GM18498 (cell line): Measurements from ENCODE around the gene MAPK8IP2.
A peak's percentile ranks its signal among the peaks of the same experiment; 100 is the strongest.
"Not testable (repeated sequence)": the region's sequence is repeated elsewhere in the genome, so short reads cannot be mapped to it uniquely, and the experiment has no call there.

Experiments
- ATAC-seq: cut with Tn5 transposase; IDR thresholded peaks from one replicate; pipeline ENCODE4 v1.9.1; 2021; ENCODE audit warnings: mild to moderate bottlenecking, moderate library complexity; ENCODE audit not compliant: unreplicated experiment

The MAPK8IP2 gene

DNA sequence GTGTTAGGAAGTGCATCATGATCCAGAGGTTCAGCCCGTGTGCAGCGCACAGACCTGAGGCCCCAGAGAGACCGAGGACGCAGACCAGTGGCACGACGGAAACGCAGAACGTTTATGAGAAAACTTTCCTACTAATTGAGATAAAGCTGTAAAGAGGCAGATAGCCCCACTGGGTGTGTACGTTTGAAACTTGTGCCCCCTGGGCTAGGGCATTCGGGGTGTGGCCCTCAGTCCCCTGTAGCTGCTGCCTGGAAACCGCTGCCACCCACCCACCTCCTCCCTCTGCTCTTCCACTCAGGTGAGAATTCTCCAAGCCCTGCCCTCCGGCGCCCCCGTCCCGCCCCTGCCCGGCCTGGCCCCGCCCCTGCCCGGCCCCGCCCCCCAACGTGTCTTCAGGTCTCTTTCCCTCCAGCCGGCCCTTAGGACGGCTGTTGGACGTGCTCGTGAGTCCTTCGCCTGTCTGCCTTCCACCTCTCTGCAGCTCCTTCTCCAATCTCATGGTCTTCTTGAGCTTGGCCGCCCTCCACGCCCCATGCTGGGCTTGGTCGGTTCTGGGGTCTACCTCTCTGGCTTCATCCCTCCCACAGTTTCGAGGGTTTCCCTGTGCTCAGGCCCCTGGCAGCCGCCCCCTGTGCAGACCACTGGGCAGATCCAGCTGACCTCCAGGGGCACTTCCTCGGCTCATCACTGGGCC lies 12.1 kb downstream of the MAPK8IP2 start:
- no peak for ATAC-seq

DNA sequence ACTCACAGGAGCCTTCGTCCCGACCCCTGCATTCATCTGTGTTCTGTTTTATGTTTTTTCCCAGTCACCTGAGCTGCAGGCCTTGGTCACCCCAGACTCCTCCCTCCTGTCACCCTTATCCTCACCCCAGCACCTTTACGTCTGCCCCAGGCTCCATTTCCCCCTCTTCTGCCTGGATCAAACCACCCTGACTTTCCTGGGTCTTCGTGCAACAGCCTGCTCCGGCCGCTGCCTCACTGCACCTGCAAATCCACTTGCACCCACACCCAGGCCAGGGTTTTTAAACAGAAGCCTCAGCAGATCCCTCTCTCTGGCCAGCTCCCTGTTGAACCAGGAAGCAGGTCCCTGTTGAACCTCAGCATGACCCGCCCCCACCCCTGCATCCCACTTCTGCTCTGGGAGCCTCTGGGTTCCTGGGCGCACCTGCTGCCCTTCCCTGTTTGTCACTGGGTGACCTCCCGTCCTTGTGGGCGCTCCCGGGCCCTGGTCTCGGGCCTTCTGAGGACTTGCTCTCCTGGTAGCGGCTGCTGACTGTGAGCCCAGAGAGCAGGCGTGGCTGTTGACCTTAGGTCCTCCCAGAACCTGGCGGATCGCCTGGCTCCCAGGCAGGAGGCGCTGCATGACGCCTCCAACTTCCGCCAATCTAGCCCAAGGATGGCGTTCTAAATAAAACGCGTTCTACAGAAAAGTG lies 12.8 kb downstream of the MAPK8IP2 start:
- no peak for ATAC-seq

DNA sequence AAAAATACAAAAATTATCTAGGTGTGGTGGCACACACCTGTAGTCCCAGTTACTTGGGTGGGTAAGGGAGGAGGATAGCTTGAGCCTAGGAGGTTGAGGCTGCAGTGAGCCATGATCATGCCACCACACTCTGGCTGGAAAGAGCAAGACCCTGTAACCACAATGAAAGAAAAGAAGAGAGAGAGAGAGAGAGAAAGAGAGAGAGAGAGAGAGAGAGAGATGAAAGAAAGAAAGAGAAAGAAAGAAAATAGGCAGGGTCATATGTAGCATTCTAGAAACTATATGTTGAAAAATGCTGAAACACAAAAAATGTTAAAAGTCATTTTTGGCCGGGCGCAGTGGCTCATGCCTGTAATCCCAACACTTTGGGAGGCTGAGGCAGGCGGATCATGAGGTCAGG lies 13.7 kb downstream of the MAPK8IP2 start:
- ATAC-seq, result not testable (repeated sequence)

DNA sequence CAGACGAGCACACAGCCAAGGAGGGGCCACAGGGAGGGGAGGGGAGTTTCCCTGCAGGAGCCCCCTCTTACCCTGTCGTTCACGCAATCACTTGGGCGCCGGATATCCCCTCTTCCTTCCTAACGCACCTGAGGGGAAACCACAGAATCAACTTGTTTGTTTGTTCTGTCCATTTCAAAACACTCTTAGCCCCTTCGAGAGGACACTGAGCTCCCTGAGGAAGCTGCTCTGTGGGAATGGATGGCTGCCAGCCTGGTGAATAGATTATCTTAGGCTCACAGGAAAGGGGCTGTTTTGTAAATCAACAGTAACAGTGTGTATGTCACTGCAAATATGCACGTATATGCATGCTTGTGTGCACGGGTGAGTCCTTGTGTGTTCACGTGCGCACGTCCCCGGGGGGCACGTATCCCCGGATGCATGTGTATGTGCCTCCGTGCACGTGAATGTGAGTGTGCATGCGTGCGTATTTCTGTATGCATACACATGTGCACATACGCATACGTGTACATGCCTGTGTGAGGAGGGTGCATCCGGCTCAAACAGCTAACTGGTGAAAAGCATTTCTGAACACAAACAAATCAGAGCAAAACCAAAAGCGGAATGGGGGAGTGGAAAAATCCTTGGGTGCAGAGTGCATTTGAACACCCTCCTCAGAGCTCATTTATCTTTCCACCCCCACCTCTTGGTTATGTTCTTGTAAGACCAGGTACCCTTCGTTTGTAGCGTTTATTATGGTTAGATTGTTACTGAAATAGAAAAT lies 20.2 kb downstream of the MAPK8IP2 start:
- ATAC-seq, result peak; percentile 58

DNA sequence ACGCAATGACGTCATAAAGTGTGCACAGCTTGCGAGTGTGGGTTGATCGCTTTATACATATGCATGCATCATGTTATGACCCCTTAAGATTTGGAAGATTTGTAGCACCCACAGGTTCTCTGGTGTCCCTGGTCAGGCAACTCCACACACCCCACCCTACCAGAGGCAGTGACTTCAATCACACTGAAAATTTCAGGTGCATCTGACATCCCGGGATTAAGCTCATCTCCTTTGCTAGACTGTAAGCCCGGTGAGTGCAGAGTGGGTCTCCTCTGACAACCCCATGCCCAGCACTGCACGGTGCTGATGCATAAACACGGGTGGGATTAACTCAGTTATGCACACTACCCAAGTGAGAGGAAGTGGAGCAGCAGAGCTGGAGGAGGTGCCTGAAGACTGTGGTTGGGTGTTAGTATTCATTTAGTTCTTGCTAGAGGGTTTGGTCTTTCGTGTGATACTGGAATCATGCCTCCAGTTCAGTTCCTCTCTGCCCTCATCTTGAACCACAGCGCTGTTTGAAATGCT lies 20.8 kb downstream of the MAPK8IP2 start:
- peak; percentile 36 for ATAC-seq

DNA sequence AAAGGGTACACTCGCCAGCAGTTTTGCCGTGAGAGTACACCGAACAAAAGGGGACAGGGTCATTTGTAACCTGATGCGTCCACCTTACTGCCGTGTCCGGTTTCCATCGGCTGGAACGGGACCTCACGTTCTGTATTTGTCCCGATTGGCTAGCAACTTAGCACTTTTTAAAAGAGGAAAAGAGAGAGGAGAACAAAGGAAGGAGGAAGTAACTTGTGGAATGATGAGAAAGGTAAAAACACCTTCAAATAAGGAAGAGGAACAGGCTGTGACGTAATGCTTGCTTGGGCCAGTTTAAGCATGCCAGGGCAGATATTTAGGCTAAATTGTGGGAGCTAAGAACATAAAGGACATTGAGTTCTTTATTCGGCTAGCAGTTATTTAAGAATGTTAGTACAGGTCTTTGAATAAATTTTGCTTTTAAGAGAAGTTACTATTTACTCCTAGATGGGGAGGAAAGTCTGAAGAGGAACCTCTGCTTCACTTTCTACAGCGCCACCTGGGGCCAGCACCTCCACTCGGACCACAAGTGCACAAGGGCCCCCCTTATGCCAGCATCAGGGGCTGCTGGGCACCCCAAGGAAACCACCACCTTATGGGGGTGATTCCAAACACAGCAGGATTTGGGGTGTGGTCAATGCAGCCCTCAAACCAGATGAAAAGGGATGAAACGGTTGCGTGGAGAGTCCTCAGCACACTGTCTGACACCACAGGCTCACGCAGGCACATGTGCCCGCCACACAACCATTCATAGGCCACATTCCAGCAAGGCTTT lies 21.5 kb downstream of the MAPK8IP2 start:
- ATAC-seq, result no peak

DNA sequence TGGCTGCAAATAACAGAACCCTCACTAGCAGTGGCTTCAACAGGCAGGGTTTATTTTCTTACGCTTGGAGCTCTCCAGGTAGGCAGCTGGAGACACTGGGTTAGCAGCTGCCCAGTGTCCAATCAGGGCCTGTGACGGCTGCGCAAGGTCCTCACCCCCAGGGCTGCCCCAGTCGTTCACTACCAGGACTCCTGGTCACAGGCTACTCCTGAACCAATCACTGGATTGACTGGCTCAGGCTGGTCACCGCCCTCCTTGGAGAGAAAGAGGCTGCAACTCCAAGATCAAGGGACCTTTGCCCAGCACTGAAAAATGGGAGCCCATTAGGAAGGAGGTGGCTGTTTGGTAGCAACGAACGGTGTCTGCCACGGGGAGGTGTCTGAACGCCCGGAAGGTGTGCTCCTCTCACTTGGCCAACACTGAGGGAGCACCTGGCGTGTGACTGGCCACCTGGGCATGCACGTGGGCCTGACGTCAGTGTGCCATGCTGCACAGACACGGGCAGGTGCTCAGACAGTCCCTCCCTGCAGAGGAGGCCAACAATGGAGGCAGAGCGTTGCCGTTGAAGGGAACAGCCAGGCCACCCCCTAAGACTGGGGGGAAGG lies 22.2 kb downstream of the MAPK8IP2 start:
- ATAC-seq, result no peak

DNA sequence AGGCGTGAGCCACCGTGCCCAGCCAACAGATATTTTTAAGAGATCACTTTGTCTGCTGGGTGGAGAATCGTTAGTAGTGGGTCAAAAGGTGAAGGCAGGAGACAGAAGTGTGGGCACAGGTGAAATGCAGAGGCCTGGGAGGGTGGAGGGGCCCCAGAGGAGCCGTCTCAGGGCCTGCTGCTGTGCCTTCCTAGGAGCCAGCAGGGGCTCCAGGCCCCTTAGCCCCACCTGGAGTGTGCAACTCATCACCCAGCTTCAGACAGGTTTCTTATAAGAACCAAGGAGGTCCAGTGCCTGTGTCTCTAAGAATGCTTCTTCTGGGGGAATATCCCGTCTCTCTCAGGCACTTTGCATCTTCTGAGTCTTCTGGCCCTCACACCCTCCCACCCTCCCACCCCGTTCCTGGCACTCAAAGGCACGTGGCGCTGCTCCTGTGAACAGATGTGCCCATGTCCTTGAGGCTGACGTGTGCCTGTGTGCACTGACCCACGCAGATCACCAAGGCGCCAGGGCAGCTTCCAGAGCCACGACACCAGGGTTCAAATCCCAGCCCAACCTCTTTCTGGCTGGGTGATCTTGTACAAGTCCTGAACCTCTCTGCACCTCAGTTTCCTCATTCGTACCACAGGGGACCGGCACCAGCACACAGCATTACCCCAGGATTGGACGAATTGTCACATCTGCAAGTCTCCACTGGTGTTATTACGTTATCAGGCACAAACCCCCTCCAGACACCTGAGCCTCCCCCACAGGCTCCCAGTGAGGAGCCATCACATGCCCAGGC lies 23.9 kb downstream of the MAPK8IP2 start:
- ATAC-seq, result no peak

DNA sequence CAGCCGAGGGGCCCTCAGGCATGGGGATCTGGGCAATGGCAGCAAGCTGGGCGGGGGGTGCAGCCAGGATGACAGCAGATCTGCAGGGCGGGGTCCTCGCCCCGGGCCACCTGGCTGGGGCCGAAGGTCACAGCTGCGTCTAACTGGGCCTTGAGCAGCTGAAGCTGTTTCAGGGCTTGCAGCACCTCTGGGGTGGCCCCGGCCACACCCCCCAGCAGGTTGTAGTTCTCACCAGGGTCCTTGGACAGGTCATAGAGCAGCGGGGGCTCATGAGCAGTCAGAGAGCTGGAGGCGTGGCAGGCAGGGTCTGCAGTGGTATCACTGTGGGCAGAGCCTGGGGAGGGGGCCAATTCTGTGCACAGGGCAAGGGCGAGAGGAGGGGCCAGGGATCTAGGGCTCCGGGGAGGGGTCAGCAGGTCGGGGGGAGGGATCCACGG lies 24.6 kb downstream of the MAPK8IP2 start:
- no peak for ATAC-seq

DNA sequence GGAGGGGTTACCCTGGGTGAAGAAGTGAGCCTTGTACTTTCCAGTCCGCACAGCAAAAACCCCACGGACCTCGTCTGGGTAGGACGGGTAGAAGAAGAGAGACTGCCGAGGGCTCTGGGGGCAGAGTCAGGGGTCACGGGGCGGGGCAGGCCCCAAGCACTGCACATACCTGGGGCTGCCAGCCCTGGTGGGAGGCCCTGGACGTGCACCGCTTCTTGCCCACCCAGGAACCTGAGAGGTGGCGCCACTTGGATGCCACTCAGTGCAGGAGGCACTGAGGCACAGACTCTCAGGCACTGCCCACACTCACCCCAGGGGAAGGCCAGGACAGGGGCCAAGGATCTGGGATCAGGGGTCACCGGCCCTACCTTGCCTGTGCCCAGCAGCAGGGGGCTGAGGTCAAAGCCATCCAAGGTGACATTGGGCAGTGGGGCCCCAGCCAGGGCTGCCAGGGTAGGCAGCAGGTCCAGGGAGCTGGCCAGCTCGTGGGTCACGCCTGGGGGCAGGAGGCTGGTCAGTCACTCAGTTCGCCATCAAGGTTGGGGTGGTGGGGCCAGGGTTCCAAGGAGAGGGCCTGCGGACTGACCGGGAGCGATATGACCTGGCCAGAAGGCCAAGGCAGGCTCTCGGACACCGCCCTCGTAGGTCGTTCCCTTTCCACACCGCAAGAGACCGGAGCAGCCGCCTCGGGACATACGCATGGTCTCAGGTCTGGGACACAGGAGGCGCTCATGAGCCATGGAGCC lies 25.1 kb downstream of the MAPK8IP2 start:
- no peak for ATAC-seq

DNA sequence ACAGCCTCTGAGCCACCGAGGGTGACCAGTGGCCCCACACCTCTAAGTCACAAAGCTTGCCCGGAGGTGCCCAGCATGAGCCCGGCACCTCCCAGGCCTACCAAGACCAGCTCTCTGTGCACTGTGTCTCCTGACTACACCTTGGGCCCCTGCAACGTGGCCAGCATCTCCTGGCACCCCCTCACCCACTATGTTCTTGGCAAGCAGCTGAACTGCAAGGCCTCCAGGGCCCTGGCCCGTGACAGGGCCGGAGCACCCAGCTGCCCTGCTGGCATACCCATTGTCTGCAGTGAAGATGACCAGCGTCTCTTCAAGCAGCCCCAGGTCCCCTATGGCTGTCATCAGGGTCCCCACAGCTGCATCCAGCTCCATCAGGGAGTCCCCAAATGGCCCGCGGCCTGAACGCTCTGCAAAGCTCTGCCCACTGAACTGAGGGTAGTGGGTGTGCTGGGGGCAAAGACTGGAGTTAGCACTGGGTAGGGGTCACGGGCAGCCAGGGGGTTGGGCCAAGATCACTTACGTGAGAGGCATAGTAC lies 25.8 kb downstream of the MAPK8IP2 start:
- no peak for ATAC-seq

DNA sequence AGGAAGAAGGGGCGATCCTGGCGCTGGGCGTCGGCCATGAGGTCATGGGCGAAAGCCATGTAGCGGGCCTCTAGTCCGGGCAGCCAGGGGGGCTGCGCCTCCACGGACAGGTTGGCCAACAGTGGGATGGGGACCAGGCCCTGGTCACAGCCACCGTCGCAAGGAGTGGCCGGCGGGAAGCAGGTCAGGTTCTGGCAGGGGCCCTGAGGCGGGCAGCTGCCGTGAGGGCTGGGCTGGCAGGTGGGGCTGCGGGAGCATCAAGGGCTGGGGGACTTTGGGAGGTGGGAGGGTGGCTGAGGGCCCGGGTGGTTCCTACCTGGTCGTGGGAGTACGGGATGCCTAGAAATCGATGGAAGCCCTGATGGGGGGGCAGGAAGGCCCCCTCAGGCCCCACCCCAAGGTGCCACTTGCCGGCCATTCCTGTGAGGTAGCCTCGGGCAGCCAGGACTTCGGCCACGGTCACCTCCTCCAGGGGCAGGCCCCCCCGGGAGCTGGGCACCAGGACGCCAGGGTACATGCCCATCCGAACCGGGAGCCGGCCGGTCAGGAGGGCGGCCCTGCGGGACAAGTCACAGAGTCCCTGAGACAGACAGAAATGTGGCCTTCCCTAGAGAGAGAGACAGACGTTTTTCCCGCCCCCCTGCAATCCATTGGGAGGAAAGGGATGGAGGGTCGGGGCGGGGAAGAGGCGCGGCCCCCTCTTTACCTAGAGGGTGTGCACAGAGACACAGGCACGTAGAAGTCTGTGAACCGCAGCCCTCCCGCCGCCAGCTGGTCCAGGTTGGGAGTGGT lies 26.5 kb downstream of the MAPK8IP2 start:
- ATAC-seq, result no peak

DNA sequence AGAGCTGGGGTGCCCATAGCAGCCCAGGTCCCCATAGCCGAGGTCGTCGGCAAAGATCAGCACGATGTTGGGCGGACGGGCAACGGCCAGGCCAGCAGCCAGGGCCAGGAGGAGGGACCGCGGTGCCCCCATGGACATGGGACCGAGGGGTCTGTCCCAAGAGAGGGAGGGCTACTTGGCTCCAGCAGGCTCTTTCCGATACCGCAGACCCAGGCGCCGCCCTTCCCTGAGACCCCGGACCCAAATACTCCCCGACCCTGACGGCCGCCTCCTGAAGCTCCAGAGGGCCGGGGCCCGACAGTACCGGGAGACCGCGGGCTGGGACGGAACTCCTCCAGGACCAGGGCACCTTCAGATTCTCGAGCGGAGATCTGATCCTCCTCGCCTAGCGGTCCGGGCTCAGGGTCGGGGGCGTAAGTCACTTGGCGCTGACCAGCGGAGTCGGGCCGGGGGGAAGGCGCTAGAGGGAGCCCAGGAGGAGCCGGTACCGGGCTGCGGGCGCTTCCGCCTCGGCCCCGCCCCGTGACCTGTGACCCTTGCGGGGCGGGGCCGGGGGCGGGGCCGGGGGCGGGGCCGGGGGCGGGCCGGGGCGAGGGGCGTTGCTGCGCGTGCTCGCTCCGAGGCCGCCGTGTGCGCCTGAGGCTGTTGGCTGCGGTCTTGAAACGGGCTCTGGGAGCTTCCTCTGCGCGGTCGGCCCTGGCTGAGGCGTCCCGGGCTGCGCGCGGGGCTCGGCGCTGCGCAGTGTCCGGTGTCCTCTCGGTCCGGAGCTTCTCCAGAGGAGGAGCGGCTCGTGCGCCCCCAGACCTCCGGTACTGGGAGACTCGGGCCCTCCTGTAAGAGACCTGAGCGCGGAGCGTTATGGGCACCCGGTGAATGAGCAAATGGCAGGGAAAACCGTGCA lies 27.3 kb downstream of the MAPK8IP2 start, which contains the start of gene ARSA:
Gene ARSA, minus strand, starts transcription at position 511 of the 901 bp plus-strand sequence. Its CDS starts 373 bp downstream, at position 138.
- peak; percentile 80 for ATAC-seq

DNA sequence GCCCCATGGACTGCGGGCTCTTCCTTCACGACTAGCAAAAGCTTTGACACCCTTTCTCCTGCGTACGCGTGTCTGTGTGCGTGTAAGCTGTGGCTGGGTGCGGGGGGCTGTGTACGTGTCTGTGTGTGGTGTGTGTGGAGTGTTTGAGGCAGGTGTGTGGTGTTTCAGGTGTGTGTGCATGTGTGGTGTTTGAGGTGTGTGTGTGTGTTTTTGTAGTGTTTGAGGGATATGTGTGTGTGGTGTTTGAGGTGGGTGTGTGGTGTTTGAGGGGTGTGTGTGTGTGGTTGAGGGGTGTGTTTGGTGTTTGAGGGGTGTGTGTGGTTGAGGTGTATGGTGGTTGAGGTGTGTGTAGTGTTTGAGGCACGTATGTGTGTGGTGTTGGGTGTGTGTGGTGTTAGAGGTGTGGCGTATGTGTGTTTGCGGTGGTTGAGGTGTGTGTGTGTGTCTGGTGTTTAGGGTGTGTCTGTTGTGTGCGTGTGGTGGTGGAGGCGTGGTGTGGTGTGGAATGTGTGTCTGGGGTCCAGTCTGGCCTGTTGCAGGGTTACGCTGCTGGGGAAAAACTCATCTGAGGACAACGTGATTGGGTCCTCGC lies 28.0 kb downstream of the MAPK8IP2 start:
- no peak for ATAC-seq

DNA sequence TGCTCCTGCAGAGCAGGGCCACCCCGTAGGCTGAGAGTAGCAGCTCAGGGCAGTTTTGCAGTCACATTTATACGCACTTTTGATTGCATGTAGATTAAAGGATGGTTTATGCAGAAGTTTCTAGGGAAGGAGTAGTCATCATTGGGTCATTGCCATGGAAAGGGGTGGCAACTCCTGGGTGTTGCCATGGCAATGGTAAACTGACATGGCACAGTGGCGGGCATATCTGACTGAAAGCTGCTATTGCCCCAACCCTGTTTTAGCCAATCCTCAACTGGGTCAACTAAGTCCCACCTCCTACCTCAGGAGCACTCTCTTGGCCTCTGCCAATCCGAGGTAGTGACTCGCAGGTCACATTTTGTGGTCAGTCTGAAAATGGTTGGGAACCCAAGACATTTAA lies 29.8 kb downstream of the MAPK8IP2 start:
- no peak for ATAC-seq

DNA sequence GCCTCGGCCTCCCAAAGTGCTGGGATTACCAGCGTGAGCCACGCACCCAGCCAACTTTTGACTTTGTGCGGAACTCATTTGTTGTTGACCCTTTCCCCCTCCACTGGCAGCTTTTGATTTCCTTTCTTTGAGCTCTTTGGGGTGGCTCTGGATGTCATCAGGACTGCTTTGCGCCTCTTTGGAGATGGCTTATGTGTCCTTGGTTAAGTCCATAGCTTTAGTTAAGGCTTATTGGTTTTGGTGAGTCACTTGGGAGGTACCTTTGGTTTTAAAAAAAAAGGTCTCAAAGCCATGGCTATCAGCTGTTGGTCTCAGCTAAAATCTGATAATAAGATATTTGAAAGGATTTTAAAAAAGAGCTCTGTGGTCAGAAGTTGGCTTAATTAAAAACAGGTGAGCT lies 32.5 kb downstream of the MAPK8IP2 start:
- no peak for ATAC-seq
